ENCODE data around the gene MAMLD1.

- TF ChIP-seq GATA3 (IDR thresholded peaks at IDR 0.05; ENCODE audit: low read depth, low read length), result no peak
- TF ChIP-seq GATA2 (IDR thresholded peaks at IDR 0.05; ENCODE audit: low read depth, low read length), result no peak
Observed at GRCh38 chrX:150365051-150365989, 2.2 kb downstream of the MAMLD1 start.
